ENCODE data around the gene NKTR.

NKTR gene

DNA sequence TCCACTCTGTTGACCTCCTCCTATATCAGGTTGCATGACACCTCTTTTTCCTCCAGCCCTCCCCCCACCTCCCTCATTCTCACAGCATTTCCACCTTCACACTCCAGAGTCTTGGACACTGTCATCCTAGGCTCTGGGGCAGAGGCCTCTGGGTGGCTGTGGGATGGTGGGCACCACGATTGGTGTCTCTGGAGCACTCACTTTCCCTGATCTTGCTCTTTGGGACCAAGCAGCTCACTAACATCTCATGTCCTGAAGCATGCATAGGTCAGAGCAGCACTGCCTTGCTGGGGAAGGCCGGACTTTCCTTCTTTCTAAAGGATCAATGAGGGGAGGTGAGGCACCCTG is 67.9 kb downstream of the NKTR start:
- no peak overlapping the region for H3K4me3 Mint-ChIP-seq
- H3K4me1 Mint-ChIP-seq (ENCODE audit: low read depth), result no peaks in the 10 kb centered on the region
- H3K36me3 Mint-ChIP-seq, result peaks cover 3% of the 10 kb centered on the region
- H3K27ac Mint-ChIP-seq, result no peak overlapping the region
- no peaks in the 10 kb centered on the region for H3K27me3 Mint-ChIP-seq
- H3K9me3 Mint-ChIP-seq (ENCODE audit: low read depth), result no peaks in the 10 kb centered on the region

- no peak overlapping the region for H3K4me3 Mint-ChIP-seq
- H3K9me3 Mint-ChIP-seq (ENCODE audit: low read depth), result no peaks in the 10 kb centered on the region
- no peaks in the 10 kb centered on the region for H3K4me1 Mint-ChIP-seq (ENCODE audit: low read depth)
- no peaks in the 10 kb centered on the region for H3K27me3 Mint-ChIP-seq
- peaks cover 3% of the 10 kb centered on the region for H3K36me3 Mint-ChIP-seq
- H3K27ac Mint-ChIP-seq, result no peak overlapping the region
Measured at GRCh38 chr3:42668793-42669217, 68.3 kb downstream of the NKTR start.

DNA sequence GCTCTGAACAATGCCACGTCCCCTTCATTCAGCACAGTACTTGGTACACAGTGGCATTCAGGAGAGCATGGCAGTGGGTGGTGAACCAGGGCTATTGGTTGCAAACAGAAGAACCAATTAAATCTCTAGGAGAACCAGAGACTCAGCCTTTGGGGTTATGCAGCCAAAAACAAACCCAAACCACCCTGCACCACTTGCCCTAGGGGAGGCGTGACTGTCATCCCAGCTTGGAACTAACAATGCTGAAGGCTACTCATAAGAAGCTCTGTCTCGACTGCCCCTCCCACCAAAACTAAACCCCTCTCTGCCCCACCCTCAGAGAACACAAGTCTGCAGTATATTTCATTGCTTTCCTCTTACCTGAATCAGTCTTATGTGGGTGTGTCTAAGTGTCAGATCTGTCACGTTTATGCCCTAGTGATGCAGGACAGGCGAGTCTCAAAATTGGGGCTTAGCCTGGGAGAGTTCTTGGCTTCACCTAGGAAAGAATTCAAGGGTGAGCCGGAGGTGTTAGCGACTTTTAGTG is 69.6 kb downstream of the NKTR start:
- H3K27ac Mint-ChIP-seq, result no peak overlapping the region
- H3K27me3 Mint-ChIP-seq, result no peaks in the 10 kb centered on the region
- H3K4me1 Mint-ChIP-seq (ENCODE audit: low read depth), result no peaks in the 10 kb centered on the region
- H3K36me3 Mint-ChIP-seq, result peaks cover 3% of the 10 kb centered on the region
- H3K9me3 Mint-ChIP-seq (ENCODE audit: low read depth), result no peaks in the 10 kb centered on the region
- H3K4me3 Mint-ChIP-seq, result no peak overlapping the region

DNA sequence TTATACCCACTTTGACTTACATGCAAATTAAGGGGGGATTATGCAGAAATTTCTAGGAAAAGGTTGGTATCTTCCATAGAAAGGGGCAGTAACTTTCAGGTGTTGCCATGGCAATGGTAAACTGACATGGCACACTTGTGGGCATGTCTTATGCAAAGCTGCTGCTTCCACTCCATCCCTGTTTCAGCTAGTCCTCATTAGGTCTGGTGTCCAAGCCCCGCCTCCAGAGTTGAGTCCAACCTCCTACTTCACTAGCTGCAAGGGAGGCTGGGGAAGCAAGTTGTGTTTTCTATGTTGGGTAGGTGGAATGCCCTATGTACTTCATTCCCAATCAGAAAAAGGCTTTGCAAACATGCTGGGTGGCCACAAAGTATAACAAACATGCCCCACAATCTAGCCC is 70.2 kb downstream of the NKTR start:
- no peaks in the 10 kb centered on the region for H3K9me3 Mint-ChIP-seq (ENCODE audit: low read depth)
- no peaks in the 10 kb centered on the region for H3K27me3 Mint-ChIP-seq
- no peak overlapping the region for H3K4me3 Mint-ChIP-seq
- no peak overlapping the region for H3K27ac Mint-ChIP-seq
- H3K36me3 Mint-ChIP-seq, result peaks cover 3% of the 10 kb centered on the region
- no peaks in the 10 kb centered on the region for H3K4me1 Mint-ChIP-seq (ENCODE audit: low read depth)

DNA sequence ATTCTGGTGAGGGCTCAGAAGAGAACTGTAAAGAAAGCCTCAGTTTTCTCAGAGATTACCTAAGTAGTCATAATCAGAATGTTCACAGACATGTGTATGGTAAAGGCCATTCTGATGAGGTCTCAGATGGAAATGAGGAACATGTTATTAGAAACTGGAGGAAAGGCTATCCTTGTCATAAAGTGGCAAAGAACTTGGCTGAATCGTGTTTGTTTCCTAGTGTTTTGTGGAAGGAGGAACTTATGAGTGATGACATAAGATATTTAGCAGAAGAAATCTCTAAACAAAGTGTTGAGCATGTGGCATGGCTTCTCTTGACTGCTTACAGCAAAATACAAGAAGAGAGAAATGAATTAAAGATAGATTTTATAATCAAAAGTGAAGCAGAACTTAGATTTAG is 72.0 kb downstream of the NKTR start:
- peaks cover 7% of the 10 kb centered on the region for H3K36me3 Mint-ChIP-seq
- no peak overlapping the region for H3K27ac Mint-ChIP-seq
- H3K4me3 Mint-ChIP-seq, result no peak overlapping the region
- peaks cover under 1% of the 10 kb centered on the region for H3K9me3 Mint-ChIP-seq (ENCODE audit: low read depth)
- H3K4me1 Mint-ChIP-seq (ENCODE audit: low read depth), result no peaks in the 10 kb centered on the region
- H3K27me3 Mint-ChIP-seq, result peaks cover 4% of the 10 kb centered on the region

- peaks cover 7% of the 10 kb centered on the region for H3K27me3 Mint-ChIP-seq
- H3K4me1 Mint-ChIP-seq (ENCODE audit: low read depth), result no peaks in the 10 kb centered on the region
- no peak overlapping the region for H3K27ac Mint-ChIP-seq
- H3K9me3 Mint-ChIP-seq (ENCODE audit: low read depth), result peaks cover 7% of the 10 kb centered on the region
- H3K4me3 Mint-ChIP-seq, result no peak overlapping the region
- peaks cover 13% of the 10 kb centered on the region for H3K36me3 Mint-ChIP-seq
Measured at GRCh38 chr3:42673082-42673481, 72.6 kb downstream of the NKTR start.

DNA sequence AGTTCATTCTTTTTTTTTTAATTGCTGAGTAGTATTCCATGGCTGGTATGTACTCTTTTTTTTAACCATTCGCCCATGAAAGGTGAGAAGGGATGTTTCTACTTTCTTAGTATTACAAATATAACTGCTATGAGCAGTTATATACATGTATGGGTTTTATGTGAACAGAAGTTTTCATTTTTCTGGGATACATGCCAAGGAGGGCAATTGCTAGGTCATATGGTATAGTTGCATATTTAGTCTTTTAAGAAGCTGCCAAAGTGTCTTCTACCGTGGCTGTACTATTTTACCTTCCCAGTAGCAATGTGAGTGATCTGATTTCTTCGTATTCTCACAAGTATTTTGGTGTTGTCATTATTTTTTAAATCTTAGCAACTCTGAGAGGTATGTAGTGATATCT is 73.7 kb downstream of the NKTR start:
- Mint-ChIP-seq H3K27me3 (peaks cover 7% of the 10 kb centered on the region), H3K4me1 (ENCODE audit: low read depth) (no peaks in the 10 kb centered on the region), H3K4me3 (no peak overlapping the region), H3K27ac (no peak overlapping the region), H3K9me3 (ENCODE audit: low read depth) (peaks cover 12% of the 10 kb centered on the region), H3K36me3 (peaks cover 11% of the 10 kb centered on the region)

DNA sequence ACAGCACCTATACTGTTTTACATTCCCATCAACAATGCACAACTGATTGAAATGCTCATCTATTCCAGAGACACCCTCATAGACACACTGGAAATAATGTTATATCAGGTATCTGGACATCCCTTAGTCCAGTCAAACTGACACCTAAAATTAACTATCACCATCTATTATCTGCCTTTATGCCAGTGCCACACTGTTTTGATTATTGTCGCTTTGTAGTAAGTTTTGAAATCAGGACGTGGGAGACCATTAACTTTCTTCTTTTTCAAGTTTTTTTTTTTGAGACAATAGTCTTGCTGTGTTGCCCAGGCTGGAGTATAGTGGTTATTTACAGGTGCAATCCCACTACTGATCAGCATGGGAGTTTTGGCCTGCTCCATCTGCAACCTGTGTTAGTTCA is 75.4 kb downstream of the NKTR start:
- Mint-ChIP-seq H3K4me1 (ENCODE audit: low read depth) (no peaks in the 10 kb centered on the region), H3K4me3 (no peak overlapping the region), H3K36me3 (peaks cover 11% of the 10 kb centered on the region), H3K27me3 (peaks cover 7% of the 10 kb centered on the region), H3K27ac (no peak overlapping the region), H3K9me3 (ENCODE audit: low read depth) (peaks cover 12% of the 10 kb centered on the region)

DNA sequence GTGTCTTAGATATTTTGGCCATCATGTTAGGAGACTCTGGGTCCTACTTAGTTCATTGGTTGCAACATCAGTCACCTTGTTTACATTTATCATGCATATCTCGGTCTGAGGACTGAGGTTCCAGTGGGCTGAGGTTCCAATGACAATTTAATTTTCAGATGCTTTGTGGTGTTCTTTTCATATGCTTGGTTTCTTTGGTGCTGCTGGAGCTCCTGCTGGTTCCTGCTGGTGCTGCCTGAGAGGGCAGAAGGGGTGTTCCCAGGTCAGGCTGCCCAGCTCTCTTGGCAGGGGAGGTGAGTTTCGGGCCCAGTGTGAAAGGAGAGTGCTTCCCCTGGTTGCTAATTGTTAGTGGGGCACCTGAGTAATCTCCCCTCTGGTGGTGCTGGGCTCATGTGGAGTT is 78.0 kb downstream of the NKTR start:
- H3K9me3 Mint-ChIP-seq (ENCODE audit: low read depth), result peaks cover 12% of the 10 kb centered on the region
- H3K4me3 Mint-ChIP-seq, result no peak overlapping the region
- H3K27ac Mint-ChIP-seq, result no peak overlapping the region
- peaks cover 12% of the 10 kb centered on the region for H3K27me3 Mint-ChIP-seq
- peaks cover 11% of the 10 kb centered on the region for H3K36me3 Mint-ChIP-seq
- H3K4me1 Mint-ChIP-seq (ENCODE audit: low read depth), result no peaks in the 10 kb centered on the region

- H3K27ac Mint-ChIP-seq, result no peak overlapping the region
Measured at GRCh38 chr3:42680271-42680670, 79.8 kb downstream of the NKTR start.

GRCh38 chr3:42680806-42681205 is 80.3 kb downstream of the NKTR start:
- H3K36me3 Mint-ChIP-seq, result peaks cover 11% of the 10 kb centered on the region
- peaks cover 12% of the 10 kb centered on the region for H3K27me3 Mint-ChIP-seq

More at GRCh38 chr3:42680271-42680670, 79.8 kb downstream of the NKTR start:
- Mint-ChIP-seq H3K27me3 (peaks cover 12% of the 10 kb centered on the region), H3K4me1 (ENCODE audit: low read depth) (no peaks in the 10 kb centered on the region), H3K9me3 (ENCODE audit: low read depth) (peaks cover 12% of the 10 kb centered on the region), H3K4me3 (no peak overlapping the region), H3K36me3 (peaks cover 11% of the 10 kb centered on the region)

DNA sequence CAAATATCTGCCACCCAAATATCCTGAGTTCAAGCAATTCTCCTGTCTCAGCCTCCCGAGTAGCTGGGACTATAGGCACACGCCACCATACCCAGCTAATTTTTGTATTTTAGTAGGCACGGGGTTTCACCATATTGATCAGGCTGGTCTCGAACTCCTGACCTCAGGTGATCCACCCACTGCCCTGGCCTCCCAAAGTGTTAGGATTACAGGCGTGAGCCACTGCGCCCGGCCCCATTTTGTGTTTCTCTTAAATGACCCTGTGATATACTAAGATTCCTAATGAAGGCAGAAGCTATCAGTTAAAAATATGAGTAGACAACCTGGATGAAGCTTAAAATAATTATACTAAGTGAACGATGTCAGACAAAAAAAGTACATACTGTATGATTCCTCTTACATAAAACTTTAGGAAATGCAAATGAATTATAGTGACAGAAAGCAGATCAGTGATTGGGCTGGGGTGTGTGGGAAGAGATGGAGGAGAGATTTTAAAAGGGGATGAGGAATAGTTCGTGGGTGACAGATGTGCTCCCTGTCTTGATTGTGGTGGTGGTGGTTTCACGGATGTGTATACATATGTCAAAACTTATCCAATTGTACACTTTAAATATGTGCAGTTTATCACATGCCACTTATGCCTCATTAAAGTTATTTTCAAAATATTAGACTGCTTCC is 81.0 kb downstream of the NKTR start:
- Mint-ChIP-seq H3K9me3 (ENCODE audit: low read depth) (peaks cover 12% of the 10 kb centered on the region), H3K4me3 (no peak overlapping the region), H3K27ac (no peak overlapping the region), H3K27me3 (peaks cover 11% of the 10 kb centered on the region), H3K4me1 (ENCODE audit: low read depth) (peaks cover 2% of the 10 kb centered on the region), H3K36me3 (peaks cover 8% of the 10 kb centered on the region)

More at GRCh38 chr3:42680806-42681205, 80.3 kb downstream of the NKTR start:
- Mint-ChIP-seq H3K4me3 (no peak overlapping the region), H3K9me3 (ENCODE audit: low read depth) (peaks cover 12% of the 10 kb centered on the region), H3K4me1 (ENCODE audit: low read depth) (peaks cover under 1% of the 10 kb centered on the region), H3K27ac (no peak overlapping the region)

- Mint-ChIP-seq H3K4me1 (ENCODE audit: low read depth) (peaks cover 2% of the 10 kb centered on the region), H3K27me3 (peaks cover 10% of the 10 kb centered on the region), H3K27ac (no peak overlapping the region)
Measured at GRCh38 chr3:42682301-42683070, 82.0 kb downstream of the NKTR start.

GRCh38 chr3:42683875-42684598 is 83.6 kb downstream of the NKTR start:
- Mint-ChIP-seq H3K36me3 (no peaks in the 10 kb centered on the region), H3K4me3 (no peak overlapping the region), H3K4me1 (ENCODE audit: low read depth) (peaks cover 2% of the 10 kb centered on the region), H3K27me3 (peaks cover 7% of the 10 kb centered on the region), H3K9me3 (ENCODE audit: low read depth) (peaks cover 1% of the 10 kb centered on the region), H3K27ac (no peak overlapping the region)

More at GRCh38 chr3:42682301-42683070, 82.0 kb downstream of the NKTR start:
- Mint-ChIP-seq H3K9me3 (ENCODE audit: low read depth) (peaks cover 12% of the 10 kb centered on the region), H3K4me3 (no peak overlapping the region), H3K36me3 (peaks cover 7% of the 10 kb centered on the region)
